Mucosa of descending colon (tissue), 3 donors: ENCODE results near the gene TAC4. TPM values are rescaled to one million over a fixed set of nuclear protein-coding genes. Genes with fewer than 3 reads are reported as not detected.
A peak's percentile ranks its signal among the peaks of the same experiment; 100 is the strongest.

Experiments
- ATAC-seq: fragments of 200-7000 bp; cut with Tn5 transposase; one replicate; pipeline ENCODE4 v1.9.1; 2020; ENCODE audit warnings: mild to moderate bottlenecking, moderate library complexity
- DNase-seq, 3 donors: peaks; one replicate each; pipeline ENCODE4 v3.0.0-alpha.2; 2020
- H3K36me3 ChIP-seq: fragments of 200-600 bp; one replicate; pipeline ENCODE4 v1.8.0; 2021; ENCODE audit warnings: low read depth, mild to moderate bottlenecking
- H3K4me1 ChIP-seq: fragments of 200-600 bp; one replicate; pipeline ENCODE4 v1.8.0; 2021; ENCODE audit warnings: low read depth, mild to moderate bottlenecking
- H3K4me3 ChIP-seq: fragments of 200-600 bp; one replicate; pipeline ENCODE4 v1.8.0; 2021; ENCODE audit warnings: mild to moderate bottlenecking
- H3K9me3 ChIP-seq: fragments of 200-600 bp; one replicate; pipeline ENCODE4 v1.8.0; 2021; ENCODE audit warnings: mild to moderate bottlenecking
- CTCF ChIP-seq: fragments of 200-600 bp; IDR thresholded peaks from one replicate; pipeline ENCODE4 v1.8.0; 2022; ENCODE audit warnings: antibody characterized with exemption, mild to moderate bottlenecking
- intact Hi-C, 2 donors: fragments of 100-400 bp; cut with DNase I in 1 of 2; cut with micrococcal nuclease in 1 of 2; formaldehyde crosslinking; loops; one replicate each; pipeline versions ENCODE4 v1.11.0 to v1.11.1; 2022; cut with DNase I, micrococcal nuclease
- total RNA-seq, 3 donors: library from RNA; stranded (reverse); fragmentation: NEBNext Ultra II Directional in 2 of 3; extraction: Animal tissue kit (Norgen Biotek cat#: 25700) in 2 of 3; gene quantifications; one replicate each; pipeline versions ENCODE4 v1.2.1 to v1.2.4, GENCODE V29; 2021 to 2023
- donor health status: DM: no; HTN: no; CAD: no; lungs with moderate emphysema.
- donor health status: DM: no; HTN: no; CAD: no.
- donor health status: DM: no; HTN: yes; CAD: no.

TAC4 gene
- total RNA-seq, 3 donors from 2014 or later = not detected

DNA sequence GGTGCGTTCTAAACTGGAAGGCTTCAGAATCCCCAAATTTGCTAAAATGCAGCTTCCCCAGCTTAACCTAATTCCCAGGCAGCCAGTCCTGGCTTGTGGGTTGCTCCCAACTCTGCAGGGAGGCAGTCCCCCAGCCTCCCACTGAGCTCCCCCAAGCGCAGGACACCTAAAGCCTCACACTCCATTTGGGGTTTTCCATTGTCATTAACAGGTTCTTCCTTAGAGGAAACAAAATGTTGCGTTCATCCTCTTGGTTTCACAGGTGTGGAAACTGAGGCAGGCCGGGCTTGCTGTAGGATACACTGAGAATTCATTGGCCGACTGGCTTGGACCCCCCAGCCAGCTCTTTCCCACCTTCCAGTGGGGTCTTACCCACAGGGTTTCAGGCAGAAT lies 2.3 kb upstream of the TAC4 start:
- TF ChIP-seq CTCF = no peak
- no peak for ATAC-seq
- intact Hi-C loops = loop anchor here (2.0 to 10.0 kb wide), 3 partner anchors 145 to 285 kb away; partner anchors contain the start of gene SLC35B1 (in 1 of the 2)
- Histone ChIP-seq H3K4me3 (no peak overlapping the region), H3K36me3 (no peaks in the 10 kb centered on the region), H3K9me3 (no peaks in the 10 kb centered on the region), H3K4me1 (peaks cover 3% of the 10 kb centered on the region)
- DNase-seq = no peak

DNA sequence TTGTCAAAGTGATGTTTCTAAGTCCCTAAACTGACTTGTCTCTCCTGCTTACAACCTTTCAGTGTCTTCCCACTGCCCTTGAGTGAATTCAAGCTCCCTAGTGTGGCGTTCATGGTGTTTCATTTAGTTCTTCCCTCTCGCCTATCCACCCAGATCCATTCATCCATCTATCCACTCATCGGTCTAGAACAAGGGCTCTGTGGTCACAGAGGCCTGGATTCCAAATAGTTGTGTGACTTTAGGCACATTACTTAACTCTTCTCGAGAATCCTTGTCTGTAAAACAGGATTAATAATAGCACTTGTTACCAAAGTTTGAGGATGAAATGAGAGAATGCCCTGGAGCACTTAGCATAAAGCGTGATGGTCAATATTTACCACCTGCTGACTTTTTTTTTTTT lies 870 bp upstream of the TAC4 start:
- no peak for DNase-seq
- intact Hi-C loops = no loop called here
- Histone ChIP-seq H3K9me3 (no peaks in the 10 kb centered on the region), H3K4me1 (peaks cover 3% of the 10 kb centered on the region), H3K36me3 (no peaks in the 10 kb centered on the region), H3K4me3 (no peak overlapping the region)
- ATAC-seq = no peak
- no peak for TF ChIP-seq CTCF

- Histone ChIP-seq H3K4me3 (no peak overlapping the region), H3K9me3 (no peaks in the 10 kb centered on the region), H3K4me1 (peaks cover 3% of the 10 kb centered on the region), H3K36me3 (no peaks in the 10 kb centered on the region)
- intact Hi-C loops = no loop called here
- ATAC-seq = no peak
- no peak for DNase-seq
- no peak for TF ChIP-seq CTCF
Observed at GRCh38 chr17:49846938-49847712, 744 bp downstream of the TAC4 start.

- intact Hi-C loops = no loop called here
- Histone ChIP-seq H3K4me1 (no peaks in the 10 kb centered on the region), H3K4me3 (no peak overlapping the region), H3K9me3 (no peaks in the 10 kb centered on the region), H3K36me3 (no peaks in the 10 kb centered on the region)
- DNase-seq = peak in 1 of 3 donors; percentile 19
- no peak for TF ChIP-seq CTCF
- ATAC-seq = no peak
Observed at GRCh38 chr17:49845321-49845720, 2.5 kb downstream of the TAC4 start.

GRCh38 chr17:49843774-49844350 lies 4.0 kb downstream of the TAC4 start:
- Histone ChIP-seq H3K4me1 (no peaks in the 10 kb centered on the region), H3K4me3 (no peak overlapping the region), H3K9me3 (no peaks in the 10 kb centered on the region), H3K36me3 (no peaks in the 10 kb centered on the region)
- intact Hi-C loops = no loop called here
- ATAC-seq (peak; percentile 55), DNase-seq (peak in 1 of 3 donors; percentile 34)
- TF ChIP-seq CTCF = no peak
